Esophagus muscularis mucosa (tissue), 4 donors: ENCODE data around the gene CRYM.

ENCODE experiments used
- EP300 ChIP-seq: sonication (generic); formaldehyde crosslinking; IDR thresholded peaks from one replicate; pipeline ENCODE4 v1.6.1; 2017; ENCODE audit warnings: antibody characterized with exemption
- POLR2A ChIP-seq: fragments of 450-650 bp; IDR thresholded peaks from one replicate; pipeline ENCODE4 v1.6.1; 2017; ENCODE audit warnings: antibody characterized with exemption, moderate library complexity, mild to moderate bottlenecking, low read depth
- TF ChIP-seq, protein P1 (sequence below), 3 experiments: fragments of 200-600 bp in 2 of 3; fragments of 450-650 bp in 1 of 3; sonication (generic) in 2 of 3; IDR thresholded peaks; one replicate each; pipeline ENCODE4 v1.5.1; 2017 to 2019; ENCODE audit warnings: antibody characterized with exemption in 3 of 3, mild to moderate bottlenecking in 2 of 3, moderate library complexity in 1 of 3

- TF ChIP-seq, protein P1, sequence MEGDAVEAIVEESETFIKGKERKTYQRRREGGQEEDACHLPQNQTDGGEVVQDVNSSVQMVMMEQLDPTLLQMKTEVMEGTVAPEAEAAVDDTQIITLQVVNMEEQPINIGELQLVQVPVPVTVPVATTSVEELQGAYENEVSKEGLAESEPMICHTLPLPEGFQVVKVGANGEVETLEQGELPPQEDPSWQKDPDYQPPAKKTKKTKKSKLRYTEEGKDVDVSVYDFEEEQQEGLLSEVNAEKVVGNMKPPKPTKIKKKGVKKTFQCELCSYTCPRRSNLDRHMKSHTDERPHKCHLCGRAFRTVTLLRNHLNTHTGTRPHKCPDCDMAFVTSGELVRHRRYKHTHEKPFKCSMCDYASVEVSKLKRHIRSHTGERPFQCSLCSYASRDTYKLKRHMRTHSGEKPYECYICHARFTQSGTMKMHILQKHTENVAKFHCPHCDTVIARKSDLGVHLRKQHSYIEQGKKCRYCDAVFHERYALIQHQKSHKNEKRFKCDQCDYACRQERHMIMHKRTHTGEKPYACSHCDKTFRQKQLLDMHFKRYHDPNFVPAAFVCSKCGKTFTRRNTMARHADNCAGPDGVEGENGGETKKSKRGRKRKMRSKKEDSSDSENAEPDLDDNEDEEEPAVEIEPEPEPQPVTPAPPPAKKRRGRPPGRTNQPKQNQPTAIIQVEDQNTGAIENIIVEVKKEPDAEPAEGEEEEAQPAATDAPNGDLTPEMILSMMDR (IDR thresholded peaks at IDR 0.05): no peak
- TF ChIP-seq EP300: no peak
- no peak for TF ChIP-seq POLR2A
These were observed 48.4 kb upstream of the CRYM start for GRCh38 chr16:21326459-21326858.
